GM12878 (cell line): Measurements from ENCODE around the gene TMC4. TPM values are rescaled to one million over a fixed set of nuclear protein-coding genes. Genes with fewer than 3 reads are reported as not detected.
A peak's percentile ranks its signal among the peaks of the same experiment; 100 is the strongest.

Experiments
- ATAC-seq: fragments of 200-7000 bp; cut with Tn5 transposase; 3 replicates; pipeline ENCODE4 v1.9.1; 2020; ENCODE audit warnings: mild to moderate bottlenecking, moderate library complexity
- BruUV-seq: library from RNA; stranded (reverse); fragments of 400-500 nt; replicated peaks from 2 replicates; lab custom pipeline; 2021; lab: Mats Ljungman, UMichigan
- CTCF ChIA-PET: fragments of 300-600 bp; sonication (Branson Sonifier 250); formaldehyde crosslinking; extraction: SDS; loops from one replicate; lab custom pipeline; 2021; ENCODE audit warnings: inconsistent platforms; lab: Yijun Ruan, JAX
- POLR2A ChIA-PET: fragments of 350-600 bp; formaldehyde crosslinking; extraction: SDS; loops from one replicate; lab custom pipeline; 2021; ENCODE audit warnings: inconsistent platforms; lab: Charles Lee
- RAD21 ChIA-PET: fragments of 300-600 bp; sonication (Branson Sonifier 250); formaldehyde crosslinking; loops from one replicate; lab custom pipeline; 2023; ENCODE audit warnings: antibody characterized with exemption; ENCODE audit not compliant: unreplicated experiment; lab: Charles Lee
- SMC1A ChIA-PET: fragments of 300-600 bp; sonication (Branson Sonifier 250); formaldehyde crosslinking; loops from one replicate; lab custom pipeline; 2023; ENCODE audit not compliant: unreplicated experiment, uncharacterized antibody; lab: Charles Lee
- DNase-seq: peaks from one replicate; pipeline ENCODE4 v3.0.0-alpha.2; 2011; ENCODE audit warnings: low read depth, low spot score
- FAIRE-seq: peaks from 3 replicates; lab custom pipeline; 2011; peaks lifted over from hg19 to GRCh38; lab: Jason Lieb, UNC
- H2AFZ ChIP-seq: 2 replicates; pipeline ENCODE4 v1.6.0; 2011; ENCODE audit warnings: low read depth, low read length, control low read depth; ENCODE audit not compliant: control insufficient read depth
- H3K27ac ChIP-seq: 2 replicates; pipeline ENCODE4 v1.5.1; 2011; ENCODE audit warnings: control low read depth; ENCODE audit not compliant: control insufficient read depth, insufficient read depth
- H3K27me3 ChIP-seq, 2 experiments: replicated peaks in 1 of 2; 2 replicates each; pipeline versions ENCODE4 v1.6.0 to v1.6.1; 2011; ENCODE audit warnings: low read length in 1 of 2; ENCODE audit not compliant: control insufficient read depth in 2 of 2, insufficient read depth in 2 of 2
- H3K36me3 ChIP-seq, 2 experiments: 2 replicates each; pipeline ENCODE4 v1.5.1; 2011; ENCODE audit warnings: low read length in 1 of 2; ENCODE audit not compliant: control insufficient read depth in 2 of 2, insufficient read depth in 2 of 2
- H3K4me1 ChIP-seq: 2 replicates; pipeline ENCODE4 v1.6.1; 2011; ENCODE audit warnings: mild to moderate bottlenecking, low read length, moderate library complexity, mixed read lengths; ENCODE audit not compliant: control insufficient read depth, insufficient read depth
- H3K4me2 ChIP-seq: 2 replicates; pipeline ENCODE4 v1.6.0; 2011; ENCODE audit warnings: control low read depth; ENCODE audit not compliant: control insufficient read depth, insufficient read depth
- H3K4me3 ChIP-seq: fragments of 200-600 bp; sonication (generic); 2 replicates; pipeline ENCODE4 v1.5.1; 2016
- H3K79me2 ChIP-seq: 2 replicates; pipeline ENCODE4 v1.6.0; 2011; ENCODE audit warnings: low read length; ENCODE audit not compliant: control insufficient read depth, insufficient read depth
- H3K9ac ChIP-seq: 2 replicates; pipeline ENCODE4 v1.8.0; 2011; ENCODE audit warnings: low read length, control low read depth, mixed read lengths; ENCODE audit not compliant: control insufficient read depth, insufficient read depth
- H3K9me3 ChIP-seq: replicated peaks from 3 replicates; pipeline ENCODE4 v1.5.1; 2011; ENCODE audit warnings: mild to moderate bottlenecking, low read length; ENCODE audit not compliant: control insufficient read depth, insufficient read depth
- H4K20me1 ChIP-seq: 2 replicates; pipeline ENCODE4 v1.6.0; 2011; ENCODE audit not compliant: control insufficient read depth, insufficient read depth
- CHD4 ChIP-seq: fragments of 200-600 bp; sonication (generic); IDR thresholded peaks from 2 replicates; pipeline ENCODE4 v1.6.1; 2016; ENCODE audit warnings: mild to moderate bottlenecking
- ETV6 ChIP-seq, 2 experiments: fragments of 450-650 bp in 1 of 2; IDR thresholded peaks in 1 of 2; conservative IDR thresholded peaks in 1 of 2; 2 replicates each; pipeline ENCODE4 v1.6.1; 2014; ENCODE audit warnings: antibody characterized with exemption in 1 of 2, borderline replicate concordance in 1 of 2, low read depth in 1 of 2, mild to moderate bottlenecking in 1 of 2, moderate library complexity in 1 of 2
- EZH2 ChIP-seq: IDR thresholded peaks from 2 replicates; pipeline ENCODE4 v1.6.1; 2012; ENCODE audit warnings: low read depth, mild to moderate bottlenecking, control low read depth, inconsistent platforms, low read length, borderline replicate concordance; ENCODE audit not compliant: control insufficient read depth
- IKZF2 ChIP-seq, 2 experiments: fragments of 450-650 bp; IDR thresholded peaks; 2 replicates each; pipeline ENCODE4 v1.6.1; 2017; ENCODE audit warnings: mild to moderate bottlenecking in 2 of 2, moderate library complexity in 2 of 2
- KLF5 ChIP-seq: fragments of 450-650 bp; IDR thresholded peaks from 2 replicates; pipeline ENCODE4 v1.6.1; 2014; ENCODE audit warnings: mild to moderate bottlenecking; ENCODE audit not compliant: partially characterized antibody
- LARP7 ChIP-seq: fragments of 450-650 bp; IDR thresholded peaks from 2 replicates; pipeline ENCODE4 v1.6.1; 2017; ENCODE audit warnings: mild to moderate bottlenecking
- NFYA ChIP-seq: IDR thresholded peaks from 2 replicates; pipeline ENCODE4 v1.6.1; 2011; ENCODE audit warnings: low read depth, mild to moderate bottlenecking, low read length, improper control_type of control experiment, borderline replicate concordance
- SIN3A ChIP-seq: IDR thresholded peaks from 2 replicates; pipeline ENCODE4 v1.6.1; 2012; ENCODE audit warnings: low read depth, low read length, improper control_type of control experiment
- SMAD5 ChIP-seq: IDR thresholded peaks from 2 replicates; pipeline ENCODE4 v1.6.1; 2016; ENCODE audit warnings: antibody characterized with exemption, low read depth
- SPI1 ChIP-seq: IDR thresholded peaks from 2 replicates; pipeline ENCODE4 v1.6.1; 2011; ENCODE audit warnings: low read depth, mild to moderate bottlenecking, low read length, moderate library complexity, borderline replicate concordance; ENCODE audit not compliant: insufficient read depth
- SUZ12 ChIP-seq: fragments of 200-600 bp; sonication (generic); IDR thresholded peaks from one replicate; pipeline ENCODE4 v1.6.1; 2018; ENCODE audit warnings: antibody characterized with exemption, mild to moderate bottlenecking; ENCODE audit not compliant: unreplicated experiment
- TARDBP ChIP-seq: IDR thresholded peaks from 2 replicates; pipeline ENCODE4 v1.6.1; 2016; ENCODE audit warnings: borderline replicate concordance
- TCF7 ChIP-seq: IDR thresholded peaks from 2 replicates; pipeline ENCODE4 v1.6.1; 2014; ENCODE audit warnings: antibody characterized with exemption, borderline replicate concordance
- YY1 ChIP-seq: IDR thresholded peaks from 2 replicates; pipeline ENCODE4 v1.6.1; 2011; ENCODE audit warnings: low read depth, mild to moderate bottlenecking, low read length
- ZBTB11 ChIP-seq: fragments of 450-650 bp; formaldehyde crosslinking; IDR thresholded peaks from 2 replicates; pipeline ENCODE4 v1.5.0; 2022; ENCODE audit warnings: mild to moderate bottlenecking, missing genetic modification characterization
- WGBS: methylation state at CpG from one replicate; pipeline ENCODE4 v1.1.6; 2016; ENCODE audit warnings: low lambda C conversion rate; ENCODE audit not compliant: insufficient replicate concordance, insufficient coverage; ENCODE audit errors: missing lambda C conversion rate; 5-methylcytosine and 5-hydroxymethylcytosine counted together
- in situ Hi-C: fragments of 300-500 bp; cut with MboI; formaldehyde crosslinking; loops from 9 replicates; pipeline ENCODE4 v1.14.3; 2018; ENCODE audit warnings: mixed read lengths
- intact Hi-C: fragments of 100-400 bp; cut with micrococcal nuclease; formaldehyde crosslinking; loops from one replicate; pipeline ENCODE4 v1.14.2; 2022; ENCODE audit not compliant: unreplicated experiment
- polyA plus RNA-seq, 11 experiments: library from polyadenylated mRNA; depleted of rRNA in 4 of 11; unstranded in 6 of 11; stranded (reverse) in 5 of 11; fragments of >200 nt; fragmentation: Nextera tagmentation in 4 of 11; fragmentation: Illumina TruSeq in 1 of 11; extraction: Ambion mirVana in 4 of 11; extraction: Trizol in 1 of 11; gene quantifications; 1 replicate in 1 of 11; 2 replicates in 10 of 11; pipeline versions ENCODE4 v1.2.1 to v1.2.3, GENCODE V29; 2011 to 2016; ENCODE audit warnings: inconsistent platforms in 2 of 11, missing spikeins in 2 of 11, low read depth in 1 of 11
- total RNA-seq, 4 experiments: library from RNA; depleted of rRNA in 3 of 4; stranded (reverse); fragments of >200 nt in 3 of 4; fragmentation: Illumina TruSeq in 1 of 4; extraction: Trizol in 1 of 4; gene quantifications; 2 replicates each; pipeline versions ENCODE4 v1.2.1 to v1.2.3, GENCODE V29; 2013 to 2021
- TF ChIP-seq, protein P1 (sequence below): fragments of 450-650 bp; IDR thresholded peaks from 2 replicates; pipeline ENCODE4 v1.6.1; 2017; ENCODE audit warnings: low read depth, mild to moderate bottlenecking, moderate library complexity
- TF ChIP-seq, protein P2 (sequence below): IDR thresholded peaks from 2 replicates; pipeline ENCODE4 v1.6.1; 2011; ENCODE audit warnings: borderline replicate concordance, low read depth, mild to moderate bottlenecking, moderate library complexity, low read length; ENCODE audit not compliant: insufficient read depth, poor library complexity, severe bottlenecking

The TMC4 gene
- total and polyA plus RNA-seq, 10 of the 15 experiments (the other 5 are each of a cell fraction or from before 2014, with no cell fraction given), result 0.33 to 0.83 (median 0.74) TPM; not detected in 7

DNA sequence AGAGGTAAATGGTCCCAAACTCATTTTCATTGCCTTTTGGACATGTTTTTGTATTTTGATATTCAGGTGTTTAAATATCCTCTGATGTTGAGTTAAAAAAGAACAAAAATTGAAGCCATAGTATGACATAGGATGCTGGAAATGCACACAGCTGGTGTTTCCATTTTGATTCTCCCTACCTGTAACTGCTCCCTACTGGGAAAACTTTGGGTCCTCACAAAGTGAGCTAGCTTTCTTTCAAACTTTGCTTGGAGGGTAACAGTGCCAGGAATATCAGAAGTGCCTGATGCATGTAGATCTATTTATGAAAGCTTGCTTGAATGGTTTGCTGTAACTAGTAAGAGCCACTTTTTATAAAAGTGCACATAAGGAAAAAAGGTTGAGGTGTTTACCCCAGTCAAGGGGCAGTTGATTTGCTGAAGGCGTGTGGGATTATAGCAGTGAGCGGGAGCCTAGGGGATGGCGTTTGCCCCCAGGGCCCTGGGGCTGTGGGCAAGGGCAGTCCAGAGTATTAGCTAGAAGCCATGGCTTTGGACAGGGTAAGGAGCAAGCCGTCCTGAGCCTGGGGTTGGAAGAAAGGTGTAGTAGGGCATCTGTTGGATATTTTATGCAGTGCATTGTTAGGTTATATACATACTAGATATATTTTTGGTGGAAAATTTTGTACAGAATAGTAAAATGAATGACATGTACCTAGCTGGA lies 32.0 kb upstream of the TMC4 start:
- H3K36me3 ChIP-seq, result peaks cover 25 to 34% of the 10 kb centered on the region in 2 experiments
- H3K9ac ChIP-seq, result peak overlapping the region; percentile 5; the same call in 1 of the 2 replicates
- peaks cover 55% of the 10 kb centered on the region for H3K4me1 ChIP-seq
- H3K4me3 ChIP-seq, result peak overlapping the region; percentile 92
- no peak overlapping the region for H3K27ac ChIP-seq
- SMC1A ChIA-PET, result interaction anchor here (0.7 to 1.6 kb wide), 3 partner anchors 12 to 16 kb away, joined by 3 to 9 read pairs (median 3); partner anchors contain the start of gene MBOAT7
- no peak for FAIRE-seq
- no TSS peak for BruUV-seq
- no peak for DNase-seq
- ATAC-seq, result no peak
- in situ Hi-C loops, result no loop called here
- POLR2A ChIA-PET, result interaction anchor here (0.6 to 7.7 kb wide), 2 partner anchors 14 to 44 kb away, joined by 9 to 100 read pairs; partner anchors contain the start of genes MBOAT7 and TSEN34
- intact Hi-C loops, result no loop called here
- H3K9me3 ChIP-seq, result no peaks in the 10 kb centered on the region
- no peaks in the 10 kb centered on the region for H3K27me3 ChIP-seq
- CTCF ChIA-PET, result interaction anchor here (0.6 to 1.1 kb wide), 6 partner anchors 16 to 185 kb away, joined by 3 to 4 read pairs (median 4); no protein-coding TSS in a partner anchor
- RAD21 ChIA-PET, result interaction anchor here (1.0 kb wide), 1 partner anchor 15 kb away, joined by 3 read pairs; the partner anchor contains the start of gene MBOAT7
- H2AFZ ChIP-seq, result no peak overlapping the region
- peaks cover 62% of the 10 kb centered on the region for H3K79me2 ChIP-seq
- H4K20me1 ChIP-seq, result peaks cover 20% of the 10 kb centered on the region
- H3K4me2 ChIP-seq, result peak overlapping the region; percentile 91
- 64% methylated on average over 4 of the region's 4 CpGs for WGBS
- no peak for TF ChIP-seq SMAD5
- no peak for TF ChIP-seq EZH2
- TF ChIP-seq, protein P1, sequence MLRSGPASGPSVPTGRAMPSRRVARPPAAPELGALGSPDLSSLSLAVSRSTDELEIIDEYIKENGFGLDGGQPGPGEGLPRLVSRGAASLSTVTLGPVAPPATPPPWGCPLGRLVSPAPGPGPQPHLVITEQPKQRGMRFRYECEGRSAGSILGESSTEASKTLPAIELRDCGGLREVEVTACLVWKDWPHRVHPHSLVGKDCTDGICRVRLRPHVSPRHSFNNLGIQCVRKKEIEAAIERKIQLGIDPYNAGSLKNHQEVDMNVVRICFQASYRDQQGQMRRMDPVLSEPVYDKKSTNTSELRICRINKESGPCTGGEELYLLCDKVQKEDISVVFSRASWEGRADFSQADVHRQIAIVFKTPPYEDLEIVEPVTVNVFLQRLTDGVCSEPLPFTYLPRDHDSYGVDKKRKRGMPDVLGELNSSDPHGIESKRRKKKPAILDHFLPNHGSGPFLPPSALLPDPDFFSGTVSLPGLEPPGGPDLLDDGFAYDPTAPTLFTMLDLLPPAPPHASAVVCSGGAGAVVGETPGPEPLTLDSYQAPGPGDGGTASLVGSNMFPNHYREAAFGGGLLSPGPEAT, result no peak
- no peak for TF ChIP-seq ETV6 (conservative IDR thresholded peaks at IDR 0.05 in 1 of 2, IDR thresholded peaks at IDR 0.05 in 1 of 2; ENCODE audit: borderline replicate concordance in 1 of 2, low read depth in 1 of 2)
- no peak for TF ChIP-seq ZBTB11 (CRISPR knock-in tag)
- no peak for TF ChIP-seq IKZF2 (IDR thresholded peaks at IDR 0.05)
- no peak for TF ChIP-seq SUZ12
- TF ChIP-seq CHD4, result no peak
- no peak for TF ChIP-seq YY1
- no peak for TF ChIP-seq SIN3A
- no peak for TF ChIP-seq NFYA
- no peak for TF ChIP-seq KLF5
- no peak for TF ChIP-seq TARDBP
- TF ChIP-seq TCF7, result no peak
- TF ChIP-seq, protein P2, sequence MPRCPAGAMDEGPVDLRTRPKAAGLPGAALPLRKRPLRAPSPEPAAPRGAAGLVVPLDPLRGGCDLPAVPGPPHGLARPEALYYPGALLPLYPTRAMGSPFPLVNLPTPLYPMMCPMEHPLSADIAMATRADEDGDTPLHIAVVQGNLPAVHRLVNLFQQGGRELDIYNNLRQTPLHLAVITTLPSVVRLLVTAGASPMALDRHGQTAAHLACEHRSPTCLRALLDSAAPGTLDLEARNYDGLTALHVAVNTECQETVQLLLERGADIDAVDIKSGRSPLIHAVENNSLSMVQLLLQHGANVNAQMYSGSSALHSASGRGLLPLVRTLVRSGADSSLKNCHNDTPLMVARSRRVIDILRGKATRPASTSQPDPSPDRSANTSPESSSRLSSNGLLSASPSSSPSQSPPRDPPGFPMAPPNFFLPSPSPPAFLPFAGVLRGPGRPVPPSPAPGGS, result no peak
- no peak for TF ChIP-seq LARP7
- TF ChIP-seq SPI1, result no peak
